Testis (tissue), 3 donors: ENCODE data around the gene MND1. TPM values are rescaled to one million over a fixed set of nuclear protein-coding genes. Genes with fewer than 3 reads are reported as not detected.

Source experiments
- DNase-seq: peaks from one replicate; pipeline ENCODE4 v3.0.0-alpha.2; 2019
- H3K27ac ChIP-seq, 2 donors: fragments of 200-600 bp; sonication (generic); one replicate each; pipeline ENCODE4 v1.5.1; 2019
- H3K27me3 ChIP-seq: fragments of 200-600 bp; sonication (generic); one replicate; pipeline ENCODE4 v1.5.1; 2019
- H3K36me3 ChIP-seq: fragments of 200-600 bp; sonication (generic); one replicate; pipeline ENCODE4 v1.5.1; 2017; ENCODE audit warnings: low read depth; ENCODE audit errors: missing control alignments
- H3K4me1 ChIP-seq: fragments of 200-600 bp; sonication (generic); one replicate; pipeline ENCODE4 v1.5.1; 2019
- H3K4me3 ChIP-seq, 2 donors: fragments of 200-600 bp; sonication (generic); one replicate each; pipeline ENCODE4 v1.5.1; 2017 to 2019
- H3K9me3 ChIP-seq: fragments of 200-600 bp; sonication (generic); one replicate; pipeline ENCODE4 v1.5.1; 2017
- CTCF ChIP-seq, 3 experiments: fragments of 450-650 bp in 2 of 3; fragments of 200-600 bp in 1 of 3; sonication (generic) in 1 of 3; IDR thresholded peaks; one replicate each; pipeline ENCODE4 v1.5.1; 2016 to 2019; ENCODE audit warnings: antibody characterized with exemption in 3 of 3, mild to moderate bottlenecking in 2 of 3, moderate library complexity in 1 of 3
- POLR2A ChIP-seq: fragments of 450-650 bp; IDR thresholded peaks from one replicate; pipeline ENCODE4 v1.6.1; 2017; ENCODE audit warnings: antibody characterized with exemption, mild to moderate bottlenecking, moderate library complexity
- WGBS, 2 donors: methylation state at CpG; one replicate each; pipeline ENCODE4 v1.1.5; 2018; 5-methylcytosine and 5-hydroxymethylcytosine counted together
- intact Hi-C: fragments of 100-400 bp; cut with DNase I; formaldehyde crosslinking; loops from one replicate; pipeline ENCODE4 v1.15.1; 2023; ENCODE audit warnings: low total_unique reads
- polyA plus RNA-seq: library from polyadenylated mRNA; stranded (reverse); fragments of 350-450 nt; fragmentation: Illumina TruSeq; extraction: RNeasy Lipid Tissue Mini Kit (QIAGEN cat#74804); gene quantifications from one replicate; pipeline ENCODE4 v1.2.3, GENCODE V29; 2014; ENCODE audit warnings: low read depth, low replicate concordance; ENCODE audit not compliant: insufficient read depth
- total RNA-seq, 2 donors: library from RNA; depleted of rRNA; stranded (reverse); fragments of >200 nt; gene quantifications; one replicate each; pipeline ENCODE4 v1.2.3, GENCODE V29; 2016

The MND1 gene
- total and polyA plus RNA-seq, 3 donors from 2014 or later: 8.3 to 17.5 (median 11.4) TPM

DNA sequence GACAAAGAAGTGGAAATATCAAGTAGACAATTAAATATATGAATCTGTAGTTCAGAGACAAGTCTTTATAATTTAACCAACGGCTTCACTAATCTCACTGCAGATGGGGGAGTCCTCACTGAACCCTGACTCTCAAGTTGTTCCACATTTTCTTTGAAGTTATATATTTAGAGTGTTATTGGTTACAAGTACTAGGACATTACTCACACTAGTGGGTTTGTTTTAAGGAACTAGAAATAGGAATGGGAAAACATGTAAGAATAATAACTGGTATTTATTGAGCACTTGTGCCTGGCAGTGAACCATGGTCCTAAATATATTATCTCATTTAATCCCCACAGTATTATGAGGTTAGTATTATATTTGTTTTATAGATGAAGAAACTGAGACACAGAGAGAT lies 22.0 kb downstream of the MND1 start:
- 85 to 93% methylated on average over 1 of the region's 1 CpG for WGBS, 2 donors

DNA sequence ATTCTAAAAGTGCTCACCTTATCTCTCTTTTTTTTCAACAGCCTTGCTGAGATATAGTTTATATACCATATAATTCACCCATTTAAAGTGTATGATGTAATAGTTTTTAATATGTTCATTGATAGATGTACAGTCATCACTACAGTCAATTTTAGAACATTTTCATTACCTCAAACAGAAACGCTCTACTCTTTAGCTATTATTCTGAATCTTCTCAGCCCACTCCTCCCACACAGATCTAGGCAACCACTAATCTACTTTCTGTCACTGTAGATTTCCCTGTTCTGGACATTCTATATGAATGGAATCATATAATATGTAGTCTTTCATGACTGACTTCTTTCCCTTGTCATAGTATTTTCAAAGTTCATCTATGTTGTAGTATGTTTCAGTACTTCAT lies 22.6 kb downstream of the MND1 start:
- intact Hi-C loops: no loop called here
- no peaks in the 10 kb centered on the region for H3K27me3 ChIP-seq
- no peak for TF ChIP-seq CTCF (IDR thresholded peaks at IDR 0.05)
- TF ChIP-seq POLR2A: no peak
- no peak overlapping the region for H3K4me3 ChIP-seq
- no peaks in the 10 kb centered on the region for H3K9me3 ChIP-seq
- DNase-seq: no peak
- H3K27ac ChIP-seq: no peak overlapping the region
- no peaks in the 10 kb centered on the region for H3K4me1 ChIP-seq
- WGBS, 2 donors: 86% methylated on average over 1 of the region's 1 CpG
- no peaks in the 10 kb centered on the region for H3K36me3 ChIP-seq

More for the DNA sequence above, 22.0 kb downstream of the MND1 start:
- DNase-seq: no peak
- H3K27me3 ChIP-seq: no peaks in the 10 kb centered on the region
- H3K4me3 ChIP-seq: no peak overlapping the region
- intact Hi-C loops: no loop called here
- no peak overlapping the region for H3K27ac ChIP-seq
- H3K4me1 ChIP-seq: no peaks in the 10 kb centered on the region
- H3K9me3 ChIP-seq: no peaks in the 10 kb centered on the region
- TF ChIP-seq CTCF (IDR thresholded peaks at IDR 0.05) (no peak), POLR2A (no peak)
- H3K36me3 ChIP-seq: no peaks in the 10 kb centered on the region

DNA sequence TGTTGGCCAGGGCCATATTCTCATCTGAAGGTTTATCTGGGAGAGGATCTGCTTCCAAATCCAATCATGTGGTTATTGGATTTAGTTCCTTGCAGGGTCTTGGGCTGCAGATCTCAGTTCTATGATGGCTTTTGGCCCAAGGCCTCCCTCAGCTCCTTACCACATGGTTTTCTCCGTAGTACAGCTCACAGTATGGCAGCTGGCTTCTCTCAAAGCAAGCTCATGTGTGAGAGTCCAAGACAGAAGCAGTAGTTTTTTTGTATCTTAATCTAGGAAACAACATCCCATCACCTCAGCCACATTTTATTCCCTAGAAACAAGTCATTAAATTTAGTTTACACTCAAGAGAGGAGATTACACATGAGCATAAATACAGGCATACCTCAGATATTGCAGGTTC lies 24.5 kb downstream of the MND1 start:
- TF ChIP-seq POLR2A: no peak
- no peak for TF ChIP-seq CTCF (IDR thresholded peaks at IDR 0.05)
- no peak for DNase-seq
- 82 to 95% methylated on average over 1 of the region's 1 CpG for WGBS, 2 donors
- H3K9me3 ChIP-seq: no peaks in the 10 kb centered on the region
- no peak overlapping the region for H3K4me3 ChIP-seq
- no peak overlapping the region for H3K27ac ChIP-seq
- intact Hi-C loops: no loop called here
- no peaks in the 10 kb centered on the region for H3K36me3 ChIP-seq
- H3K27me3 ChIP-seq: no peaks in the 10 kb centered on the region
- H3K4me1 ChIP-seq: no peaks in the 10 kb centered on the region

DNA sequence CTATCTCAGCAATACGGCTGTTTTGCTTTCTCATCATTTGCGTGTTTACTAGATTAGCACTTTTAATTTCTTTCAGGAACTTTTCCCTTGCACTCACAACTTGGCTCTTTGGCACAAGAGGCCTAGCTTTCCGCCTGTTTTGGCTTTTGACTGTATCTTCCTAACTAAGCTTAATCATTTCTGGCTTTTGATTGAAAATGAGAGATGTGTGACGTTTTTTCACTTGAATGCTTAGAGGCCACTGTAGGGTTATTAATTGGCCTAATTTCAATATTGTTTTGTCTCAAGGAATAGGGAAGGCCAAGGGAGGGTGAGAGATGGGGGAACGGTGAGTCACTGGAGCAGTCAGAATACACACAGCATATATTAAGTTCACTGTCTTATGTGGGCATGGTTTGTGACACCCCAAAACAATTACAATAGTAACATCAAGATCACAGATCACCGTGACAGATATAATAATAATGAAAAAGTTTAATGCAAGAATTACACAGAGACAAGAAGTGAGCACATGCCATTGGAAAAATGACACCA lies 27.3 kb downstream of the MND1 start:
- no peaks in the 10 kb centered on the region for H3K4me1 ChIP-seq
- no peaks in the 10 kb centered on the region for H3K36me3 ChIP-seq
- TF ChIP-seq POLR2A (no peak), CTCF (IDR thresholded peaks at IDR 0.05) (no peak)
- no peak overlapping the region for H3K4me3 ChIP-seq
- intact Hi-C loops: no loop called here
- H3K27me3 ChIP-seq: no peaks in the 10 kb centered on the region
- no peak for DNase-seq
- WGBS, 2 donors: 90 to 94% methylated on average over 6 of the region's 6 CpGs
- no peaks in the 10 kb centered on the region for H3K9me3 ChIP-seq
- no peak overlapping the region for H3K27ac ChIP-seq

DNA sequence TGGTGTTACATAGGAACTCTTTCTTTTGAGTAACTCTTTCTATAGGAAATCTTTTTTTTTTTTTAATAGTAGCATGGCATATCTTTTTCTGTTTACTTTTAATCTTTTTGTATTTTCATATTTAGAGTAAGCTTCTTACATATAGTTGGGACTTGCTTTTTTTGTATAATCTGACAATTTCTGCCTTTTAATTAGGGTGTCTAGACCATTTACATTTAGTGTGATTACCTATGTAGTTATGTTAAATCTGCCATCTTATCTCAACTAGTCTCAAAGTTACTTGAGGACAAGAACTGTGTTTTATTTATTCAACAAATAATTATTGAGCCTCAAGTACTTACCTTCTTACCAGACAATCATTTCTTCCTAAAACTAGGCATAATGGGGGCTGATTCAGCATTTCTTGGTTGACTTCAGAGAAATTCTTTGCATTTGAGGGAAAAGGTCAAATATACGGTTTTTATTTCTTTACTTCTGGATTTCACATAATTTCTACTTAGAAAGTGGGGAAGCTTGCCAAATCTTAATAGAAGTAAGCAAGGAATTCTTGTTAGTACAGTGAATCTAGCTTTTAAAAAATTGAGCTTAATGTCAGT lies 28.6 kb downstream of the MND1 start:
- 78 to 85% methylated on average over 1 of the region's 1 CpG for WGBS, 2 donors
- no peaks in the 10 kb centered on the region for H3K9me3 ChIP-seq
- no peaks in the 10 kb centered on the region for H3K4me1 ChIP-seq
- intact Hi-C loops: no loop called here
- DNase-seq: no peak
- TF ChIP-seq CTCF (IDR thresholded peaks at IDR 0.05) (no peak), POLR2A (no peak)
- no peaks in the 10 kb centered on the region for H3K36me3 ChIP-seq
- H3K27ac ChIP-seq: no peak overlapping the region
- no peak overlapping the region for H3K4me3 ChIP-seq
- H3K27me3 ChIP-seq: no peaks in the 10 kb centered on the region
